GM19452 (cell line): ENCODE data around the gene WNT7A.

Experiments
- ATAC-seq: cut with Tn5 transposase; IDR thresholded peaks from one replicate; pipeline ENCODE4 v1.9.1; 2021; ENCODE audit not compliant: unreplicated experiment

Gene WNT7A

GRCh38 chr3:13831386-13831996, 48.4 kb downstream of the WNT7A start:
- ATAC-seq = no peak

DNA sequence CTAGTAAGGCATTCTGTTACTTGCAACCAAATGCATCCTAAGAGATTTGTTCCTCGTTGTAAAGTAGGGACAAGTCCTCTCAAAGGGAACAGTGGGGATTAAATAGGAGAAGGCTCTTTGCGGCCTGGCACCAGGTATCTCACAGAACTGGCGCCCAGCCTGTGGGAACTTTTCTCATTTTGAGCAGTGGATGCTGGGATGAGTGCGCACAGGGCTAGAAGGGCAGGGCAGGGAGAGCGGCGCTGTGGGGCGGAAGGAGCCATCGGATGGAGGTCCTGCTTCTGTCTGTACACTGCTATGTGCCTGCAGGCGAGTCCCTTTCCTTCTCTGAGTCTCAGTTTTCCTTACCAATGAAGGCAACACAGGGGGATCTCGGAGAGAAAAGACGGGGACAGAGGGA, 50.6 kb downstream of the WNT7A start:
- no peak for ATAC-seq

- ATAC-seq = no peak
Observed at GRCh38 chr3:13828501-13829265, 51.2 kb downstream of the WNT7A start.

DNA sequence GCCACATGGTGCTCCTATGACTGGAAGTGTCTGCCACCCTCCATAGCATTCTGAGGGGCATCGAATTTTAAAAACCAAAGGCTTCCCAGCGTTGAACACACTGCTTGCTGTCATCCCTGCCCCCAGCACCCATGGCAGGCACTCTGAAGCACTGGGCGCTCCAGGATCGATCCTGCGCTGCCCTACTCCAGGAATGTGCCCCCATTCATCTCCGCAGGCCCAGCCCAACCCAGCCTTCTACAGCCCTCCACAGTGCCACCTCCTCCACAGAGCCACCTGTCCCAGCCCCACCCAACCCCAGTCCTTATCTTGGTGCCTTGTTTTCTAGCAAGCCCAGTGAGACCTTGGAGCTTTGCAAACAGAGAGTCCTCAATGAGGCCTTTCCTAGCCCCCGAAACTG, 52.2 kb downstream of the WNT7A start:
- ATAC-seq = no peak

DNA sequence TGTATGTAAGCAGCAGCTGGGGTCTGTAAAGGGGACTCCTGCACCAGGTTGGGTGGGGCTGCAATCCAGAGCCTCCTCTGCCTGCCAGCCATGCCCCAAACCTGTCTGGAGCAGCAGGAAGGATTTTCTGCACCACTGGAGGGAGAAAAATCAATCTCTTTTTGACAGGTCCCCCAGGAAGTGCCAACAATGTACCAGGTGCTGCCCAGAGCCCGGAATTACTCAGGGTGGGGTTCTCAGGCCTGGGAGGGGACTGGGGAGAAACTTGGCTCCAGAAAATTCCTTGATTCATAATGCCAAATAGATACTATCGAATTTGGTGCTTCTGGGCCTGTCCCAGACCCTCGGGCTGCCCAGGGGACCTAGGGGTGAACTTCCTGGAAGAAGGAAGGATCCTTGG, 52.6 kb downstream of the WNT7A start:
- ATAC-seq = no peak

DNA sequence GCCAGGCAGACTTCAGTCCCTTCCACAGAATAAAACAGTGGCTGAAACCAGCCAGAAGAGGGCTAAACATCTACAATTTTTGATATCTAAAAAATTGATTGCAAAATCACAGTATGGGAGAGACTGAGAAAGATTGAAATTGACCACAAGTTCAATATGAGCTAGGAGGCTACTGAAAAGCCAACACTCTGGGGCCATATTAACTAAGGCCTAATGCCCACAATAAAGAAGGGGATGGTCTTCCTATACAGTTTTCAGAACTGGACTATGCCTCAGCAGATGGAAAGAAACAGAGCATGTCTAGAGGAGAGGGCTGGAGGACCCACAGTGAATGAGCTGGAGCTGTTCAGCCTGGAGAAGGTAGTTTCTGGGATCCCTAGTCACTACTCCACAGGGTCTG, 53.2 kb downstream of the WNT7A start:
- no peak for ATAC-seq

DNA sequence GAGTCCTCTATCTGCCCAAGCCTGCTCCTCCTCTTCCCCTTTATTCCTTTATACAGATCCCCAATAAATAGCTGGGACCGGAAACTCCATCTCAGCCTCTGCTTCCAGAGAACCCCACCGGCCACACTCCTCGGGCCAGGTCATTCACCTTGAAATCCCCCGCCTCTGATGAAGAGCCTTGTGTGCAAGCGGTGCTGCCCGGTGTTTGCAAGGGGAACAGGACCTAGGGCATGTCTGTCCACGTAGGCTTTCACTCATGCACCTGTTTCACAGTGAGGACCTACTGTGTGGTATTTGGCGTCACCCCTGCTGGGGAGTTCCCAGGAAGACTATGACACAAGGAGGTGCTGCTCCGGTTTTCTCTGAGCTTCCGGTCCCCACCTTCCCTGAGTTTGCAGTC, 54.0 kb downstream of the WNT7A start:
- ATAC-seq = no peak

DNA sequence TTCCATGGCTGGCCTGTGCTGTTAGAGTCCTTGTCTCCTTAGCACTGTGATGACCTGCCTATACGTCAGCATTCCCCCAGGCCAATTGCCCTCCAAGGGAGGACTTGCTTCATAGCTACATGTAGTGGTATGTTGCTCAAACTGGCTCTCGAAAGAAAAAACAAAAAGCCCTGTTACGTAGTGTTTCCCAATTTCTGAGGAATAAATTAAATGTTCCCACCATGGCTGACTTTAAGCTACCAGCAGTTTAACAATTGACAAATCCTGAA, 54.6 kb downstream of the WNT7A start:
- ATAC-seq = no peak

DNA sequence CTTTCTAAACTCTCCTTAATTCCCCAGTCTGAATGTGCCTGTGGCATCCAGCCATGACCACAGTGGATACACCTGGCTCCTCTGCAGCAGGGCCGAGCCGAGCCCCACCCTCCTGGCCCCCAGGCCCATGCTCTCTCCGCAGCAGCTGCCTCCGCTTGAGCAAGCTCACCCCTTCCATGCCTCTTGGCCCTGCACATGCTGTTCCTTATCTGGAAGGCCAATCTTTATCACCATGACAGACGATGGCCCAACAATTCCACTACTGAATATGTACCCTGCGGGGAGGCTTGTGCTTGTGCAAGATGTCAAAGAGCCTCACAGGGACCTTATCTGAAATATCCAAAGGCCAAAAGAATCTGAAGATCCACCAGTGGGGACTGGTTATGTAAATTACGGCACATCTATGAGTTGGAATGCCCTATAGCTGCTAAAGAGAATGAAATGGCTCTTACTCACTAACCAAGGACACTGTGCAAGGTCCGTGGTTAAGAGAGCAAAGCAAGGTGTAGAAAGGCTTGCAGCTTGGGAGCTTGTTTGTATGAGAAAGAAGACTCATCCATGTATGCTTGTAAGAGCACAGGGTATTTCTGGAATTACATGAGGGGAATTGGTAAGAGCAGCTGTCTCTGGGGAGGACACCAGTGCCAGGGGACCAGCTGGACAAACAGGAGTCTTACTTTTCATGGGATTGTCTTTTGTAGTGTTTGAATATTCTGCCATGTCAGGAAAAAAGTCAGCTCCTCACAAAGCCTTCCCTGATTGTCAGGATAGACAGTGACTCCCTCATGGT, 55.2 kb downstream of the WNT7A start:
- no peak for ATAC-seq

DNA sequence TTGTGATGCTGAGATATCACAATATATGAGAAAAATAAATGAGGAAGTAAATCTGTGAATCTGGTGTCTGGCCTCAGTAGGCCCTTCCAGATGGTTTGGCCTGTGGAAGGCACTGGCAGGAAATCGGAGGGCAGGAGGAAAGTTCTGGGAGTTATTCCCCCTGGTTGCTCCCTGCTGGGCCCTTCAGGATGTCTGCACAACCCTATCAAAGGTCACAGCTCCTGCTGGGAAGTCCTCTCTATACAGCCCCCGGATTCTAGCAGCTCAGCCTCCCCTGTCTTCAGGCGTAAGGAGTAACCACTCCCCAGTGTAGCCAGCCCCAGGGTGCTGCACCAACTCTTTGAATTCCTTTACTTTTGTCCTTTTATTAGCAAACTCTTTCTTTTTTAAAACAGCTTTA, 56.2 kb downstream of the WNT7A start:
- ATAC-seq = no peak

- no peak for ATAC-seq
Observed at GRCh38 chr3:13822871-13823585, 56.8 kb downstream of the WNT7A start.

DNA sequence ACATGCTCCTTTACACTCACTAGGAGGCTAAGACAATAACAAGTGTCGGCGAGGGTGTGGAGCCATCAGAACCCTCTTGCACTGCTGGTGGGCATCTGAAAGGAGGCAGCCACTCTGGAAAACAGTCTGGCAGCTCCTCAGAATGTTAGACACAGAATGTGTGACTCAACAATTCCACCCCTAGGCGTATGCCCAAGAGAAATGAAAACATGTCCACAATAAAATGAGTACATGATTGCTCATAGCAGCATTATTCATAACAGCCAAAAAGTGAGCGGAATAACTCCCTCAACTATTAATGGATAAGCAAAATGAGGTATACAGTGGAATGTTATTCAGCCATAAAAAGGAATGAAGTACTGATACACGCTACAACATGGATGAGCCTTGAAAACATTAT, 57.8 kb downstream of the WNT7A start:
- ATAC-seq = no peak

DNA sequence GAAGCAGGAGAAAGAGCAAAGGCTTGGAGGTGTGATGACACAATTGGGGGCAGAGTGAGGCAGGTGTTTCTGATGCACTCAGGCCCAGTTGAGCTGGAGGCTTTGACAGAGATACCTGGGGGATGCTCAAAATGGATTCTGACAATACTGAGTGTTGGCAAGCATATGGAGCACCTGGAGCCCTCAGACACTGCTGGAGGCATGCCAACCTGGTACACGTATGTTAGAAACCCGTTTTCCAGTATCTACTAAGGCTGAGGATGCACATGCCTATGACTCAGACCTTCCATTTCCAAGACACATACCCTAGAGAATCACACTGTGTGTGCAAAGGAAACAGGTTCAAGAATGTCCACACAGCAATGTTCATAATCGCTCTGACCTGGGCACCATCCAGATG, 58.7 kb downstream of the WNT7A start:
- no peak for ATAC-seq

DNA sequence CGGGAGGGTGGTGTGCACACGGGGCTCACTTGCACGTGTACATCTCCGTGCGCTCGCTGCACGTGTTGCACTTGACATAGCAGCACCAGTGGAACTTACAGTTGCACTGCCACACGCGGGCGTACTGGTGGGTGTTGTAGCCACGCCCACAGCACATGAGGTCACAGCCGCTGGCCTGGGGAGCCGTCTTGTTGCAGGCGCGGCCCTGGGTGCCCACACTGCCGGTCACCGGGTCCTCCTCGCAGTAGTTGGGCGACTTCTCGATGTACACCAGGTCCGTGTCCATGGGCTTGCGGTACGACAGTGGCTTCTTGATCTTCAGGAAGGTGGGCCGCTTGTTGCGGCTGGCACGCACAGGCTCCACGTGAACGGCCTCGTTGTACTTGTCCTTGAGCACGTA, 61.0 kb downstream of the WNT7A start:
- ATAC-seq = no peak

DNA sequence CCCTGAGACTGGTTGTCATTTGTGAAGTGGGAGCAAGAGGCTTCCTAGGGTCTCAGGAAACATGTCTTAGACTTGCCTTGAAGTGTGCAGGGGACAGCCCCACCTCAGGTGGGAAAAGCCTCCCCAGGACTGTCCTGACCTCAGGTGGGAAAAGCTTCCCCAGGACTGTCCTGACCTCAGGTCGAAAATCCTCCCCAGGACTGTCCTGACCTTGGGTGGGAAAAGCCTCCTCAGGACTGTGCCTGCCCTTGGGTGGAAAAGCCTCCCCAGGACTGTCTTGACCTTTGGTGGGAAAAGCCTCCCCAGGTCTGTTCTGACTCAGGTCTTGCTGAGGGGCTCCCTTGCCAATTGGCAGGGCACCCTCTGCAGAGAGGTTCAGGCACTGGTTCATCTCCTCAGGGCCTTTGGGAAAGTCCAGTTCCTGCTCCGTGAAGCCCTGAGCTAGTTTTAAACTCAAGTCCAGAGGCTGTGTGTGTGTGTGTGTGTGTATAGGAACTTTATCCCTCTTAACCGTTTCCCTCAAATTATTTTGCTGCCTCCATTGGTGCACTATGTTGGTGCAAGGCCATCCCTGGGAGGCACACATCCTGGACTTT, 64.7 kb downstream of the WNT7A start:
- no peak for ATAC-seq

GRCh38 chr3:13812034-13812471, 67.8 kb downstream of the WNT7A start:
- ATAC-seq = no peak

- no peak for ATAC-seq
Observed at GRCh38 chr3:13811614-13812013, 68.3 kb downstream of the WNT7A start.

GRCh38 chr3:13808550-13808949, 71.3 kb downstream of the WNT7A start:
- ATAC-seq = no peak

DNA sequence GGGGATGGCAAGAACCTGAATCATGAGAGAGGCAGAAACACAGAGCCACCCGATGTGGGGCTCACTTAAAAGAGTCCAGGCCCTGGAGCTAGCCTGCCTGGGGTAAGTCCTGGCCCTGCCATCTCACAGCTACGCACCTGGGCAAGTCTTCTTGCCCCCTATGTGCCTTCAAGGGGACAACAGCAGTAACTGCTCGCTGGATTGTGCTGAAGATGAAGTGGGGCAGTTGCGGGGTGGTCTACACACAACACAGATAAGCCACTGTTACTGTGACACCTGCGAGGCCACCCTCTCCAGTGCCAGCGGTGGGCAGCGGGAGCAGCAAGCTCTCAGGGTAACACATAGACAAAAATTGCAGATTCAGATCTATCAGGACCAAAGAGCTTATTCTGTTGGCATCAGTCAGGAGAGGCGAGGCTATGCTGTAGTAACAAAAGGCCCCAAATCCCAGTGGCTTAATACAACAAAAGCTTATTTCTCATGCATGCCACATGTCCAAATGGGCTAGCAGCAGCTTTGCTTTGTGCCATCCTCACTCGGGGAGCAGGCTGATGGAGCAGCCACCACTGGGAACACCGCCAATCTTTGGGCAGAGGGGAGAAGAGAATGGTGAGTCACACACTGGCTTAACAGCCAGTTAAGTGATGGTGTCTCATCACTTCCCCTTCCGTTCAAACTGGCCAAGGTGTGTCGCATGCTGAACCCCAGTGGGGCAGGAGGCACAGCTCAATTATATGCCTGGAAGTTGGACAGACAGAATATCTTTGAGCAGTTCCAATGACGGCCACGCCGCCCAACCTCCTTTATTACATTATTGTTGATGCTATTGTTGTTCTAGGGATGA, 78.3 kb downstream of the WNT7A start:
- no peak for ATAC-seq

GRCh38 chr3:13800064-13800463, 79.8 kb downstream of the WNT7A start:
- ATAC-seq = no peak
